HCT116 (cell line): ENCODE results near the gene CBFB. TPM values are rescaled to one million over a fixed set of nuclear protein-coding genes. Genes with fewer than 3 reads are reported as not detected.

Experiments used
- ATAC-seq: fragments of 200-7000 bp; cut with Tn5 transposase; 2 replicates; pipeline ENCODE4 v1.9.1; 2020; ENCODE audit warnings: mild to moderate bottlenecking, moderate library complexity
- BruUV-seq: library from RNA; stranded (reverse); fragments of 400-500 nt; replicated peaks from 2 replicates; lab custom pipeline; 2021; lab: Mats Ljungman, UMichigan
- CTCF ChIA-PET: fragments of 300-600 bp; sonication (Branson Sonifier 250); formaldehyde crosslinking; loops from one replicate; lab custom pipeline; 2021; ENCODE audit warnings: antibody characterized with exemption; lab: Charles Lee
- POLR2A ChIA-PET: fragments of 300-600, 350-600 bp; sonication (Branson Sonifier 250); formaldehyde crosslinking; loops from one replicate; lab custom pipeline; 2021; ENCODE audit warnings: antibody characterized with exemption; lab: Charles Lee
- RAD21 ChIA-PET, 2 experiments: fragments of 300-600 bp; sonication (Branson Sonifier 250); formaldehyde crosslinking; loops; one replicate each; lab custom pipeline; 2023; ENCODE audit warnings: low total read pairs in 2 of 2; ENCODE audit not compliant: uncharacterized antibody in 2 of 2, unreplicated experiment in 2 of 2, low non-redundant PET in 1 of 2; lab: Charles Lee
- DNase-seq: peaks from one replicate; pipeline ENCODE4 v3.0.0-alpha.2; 2010; ENCODE audit warnings: low read depth, low spot score
- H2AFZ ChIP-seq: fragments of 200-600 bp; shearing (Covaris generic), sonication (generic); 2 replicates; pipeline ENCODE4 v1.6.1; 2017; ENCODE audit warnings: low read depth, mixed run types, mixed read lengths, antibody characterized with exemption, low read length; ENCODE audit not compliant: poor library complexity, severe bottlenecking
- H3K27ac ChIP-seq: 2 replicates; pipeline ENCODE4 v1.5.1; 2012; ENCODE audit warnings: low read depth, low read length
- H3K27me3 ChIP-seq: fragments of 200-600 bp; sonication (generic); 2 replicates; pipeline ENCODE4 v1.6.1; 2016; ENCODE audit warnings: mixed run types, low read length, mixed read lengths; ENCODE audit not compliant: insufficient read depth
- H3K36me3 ChIP-seq, 2 experiments: fragments of 200-500 bp in 1 of 2; fragments of 200-600 bp in 1 of 2; sonication (Bioruptor generic) in 1 of 2; sonication (generic) in 1 of 2; 2 replicates each; pipeline versions ENCODE4 v1.5.1 to v1.6.1; 2014 to 2016; ENCODE audit warnings: low read length in 2 of 2, inconsistent platforms in 1 of 2, mixed read lengths in 1 of 2, mixed run types in 1 of 2; ENCODE audit not compliant: insufficient read depth in 2 of 2, control insufficient read depth in 1 of 2
- H3K4me1 ChIP-seq, 2 experiments: fragments of 200-600 bp in 1 of 2; sonication (generic) in 1 of 2; 2 replicates each; pipeline versions ENCODE4 v1.5.1 to v1.6.1; 2012 to 2017; ENCODE audit warnings: low read length in 2 of 2, inconsistent platforms in 1 of 2, mild to moderate bottlenecking in 1 of 2, mixed read lengths in 1 of 2, mixed run types in 1 of 2, moderate library complexity in 1 of 2; ENCODE audit not compliant: insufficient read depth in 2 of 2, control insufficient read depth in 1 of 2
- H3K4me2 ChIP-seq: fragments of 200-600 bp; sonication (generic); 2 replicates; pipeline ENCODE4 v1.6.1; 2017; ENCODE audit warnings: mixed run types, low read length, mixed read lengths
- H3K4me3 ChIP-seq, 2 experiments: fragments of 200-600 bp in 1 of 2; sonication (generic) in 1 of 2; replicated peaks in 1 of 2; 2 replicates each; pipeline ENCODE4 v1.5.1; 2011 to 2016; ENCODE audit warnings: low read length in 2 of 2, control low read depth in 1 of 2, low read depth in 1 of 2, mild to moderate bottlenecking in 1 of 2, mixed read lengths in 1 of 2, mixed run types in 1 of 2
- H3K79me2 ChIP-seq: fragments of 200-600 bp; sonication (generic); 2 replicates; pipeline ENCODE4 v1.6.1; 2017; ENCODE audit warnings: mild to moderate bottlenecking, mixed run types, low read length, moderate library complexity, mixed read lengths; ENCODE audit not compliant: insufficient read depth
- H3K9ac ChIP-seq: fragments of 200-600 bp; sonication (generic); 2 replicates; pipeline ENCODE4 v1.6.1; 2016; ENCODE audit warnings: low read length, mixed read lengths
- H3K9me2 ChIP-seq: fragments of 200-600 bp; sonication (generic), shearing (Covaris generic); 2 replicates; pipeline ENCODE4 v1.6.1; 2017; ENCODE audit warnings: mixed run types, mild to moderate bottlenecking, moderate library complexity; ENCODE audit not compliant: insufficient read depth
- H3K9me3 ChIP-seq, 2 experiments: fragments of 200-500 bp in 1 of 2; fragments of 200-600 bp in 1 of 2; sonication (Bioruptor generic) in 1 of 2; sonication (generic) in 1 of 2; 2 replicates each; pipeline ENCODE4 v1.6.1; 2014 to 2017; ENCODE audit warnings: low read length in 2 of 2, mixed read lengths in 2 of 2, inconsistent platforms in 1 of 2, low read depth in 1 of 2, mild to moderate bottlenecking in 1 of 2, mixed run types in 1 of 2, moderate library complexity in 1 of 2; ENCODE audit not compliant: control insufficient read depth in 1 of 2, insufficient read depth in 1 of 2
- H4K20me1 ChIP-seq: fragments of 200-600 bp; sonication (generic), shearing (Covaris generic); 2 replicates; pipeline ENCODE4 v1.6.1; 2017; ENCODE audit warnings: mixed run types, mild to moderate bottlenecking, moderate library complexity; ENCODE audit not compliant: insufficient read depth
- ATF3 ChIP-seq: IDR thresholded peaks from 2 replicates; pipeline ENCODE4 v1.6.1; 2012
- CBX3 ChIP-seq: IDR thresholded peaks from 2 replicates; pipeline ENCODE4 v1.6.1; 2012; ENCODE audit warnings: low read depth
- CTCF ChIP-seq, 3 experiments: fragments of 200-600 bp in 1 of 3; sonication (generic) in 1 of 3; IDR thresholded peaks in 2 of 3; conservative IDR thresholded peaks in 1 of 3; 2 replicates each; pipeline ENCODE4 v1.5.1; 2012 to 2017; ENCODE audit warnings: low read depth in 2 of 3, low read length in 2 of 3, antibody characterized with exemption in 1 of 3, borderline replicate concordance in 1 of 3, control low read depth in 1 of 3, mild to moderate bottlenecking in 1 of 3, mixed read lengths in 1 of 3, mixed run types in 1 of 3, moderate library complexity in 1 of 3; ENCODE audit not compliant: insufficient read depth in 1 of 3
- EGR1 ChIP-seq: IDR thresholded peaks from 2 replicates; pipeline ENCODE4 v1.6.1; 2012; ENCODE audit warnings: low read depth
- ELF1 ChIP-seq: IDR thresholded peaks from 2 replicates; pipeline ENCODE4 v1.6.1; 2012; ENCODE audit warnings: low read depth, borderline replicate concordance
- EZH2 ChIP-seq: fragments of 200-600 bp; sonication (generic); IDR thresholded peaks from 2 replicates; pipeline ENCODE4 v1.6.1; 2017; ENCODE audit warnings: antibody characterized with exemption, mixed run types
- EZH2phosphoT487 ChIP-seq: fragments of 200-600 bp; IDR thresholded peaks from 2 replicates; pipeline ENCODE4 v1.6.1; 2018; ENCODE audit warnings: antibody characterized with exemption, borderline replicate concordance
- FOSL1 ChIP-seq: IDR thresholded peaks from 2 replicates; pipeline ENCODE4 v1.6.1; 2012; ENCODE audit warnings: low read depth
- JUND ChIP-seq: IDR thresholded peaks from 2 replicates; pipeline ENCODE4 v1.6.1; 2012
- MAX ChIP-seq: IDR thresholded peaks from 2 replicates; pipeline ENCODE4 v1.6.1; 2012
- POLR2AphosphoS5 ChIP-seq: IDR thresholded peaks from 2 replicates; pipeline ENCODE4 v1.6.1; 2011; ENCODE audit warnings: mild to moderate bottlenecking, low read depth, low read length, moderate library complexity
- RAD21 ChIP-seq: IDR thresholded peaks from 2 replicates; pipeline ENCODE4 v1.6.1; 2012; ENCODE audit warnings: low read depth, mild to moderate bottlenecking
- REST ChIP-seq: IDR thresholded peaks from 2 replicates; pipeline ENCODE4 v1.6.1; 2012; ENCODE audit warnings: low read depth
- SIN3A ChIP-seq: IDR thresholded peaks from 2 replicates; pipeline ENCODE4 v1.6.1; 2012; ENCODE audit warnings: low read depth
- SP1 ChIP-seq: IDR thresholded peaks from 2 replicates; pipeline ENCODE4 v1.6.1; 2012; ENCODE audit warnings: low read depth
- TCF7L2 ChIP-seq: IDR thresholded peaks from 2 replicates; pipeline ENCODE4 v1.7.0; 2011; ENCODE audit warnings: borderline replicate concordance, inconsistent platforms; ENCODE audit not compliant: insufficient read depth, insufficient read length; ENCODE audit errors: extremely low read depth
- ZFX ChIP-seq: fragments of 450-650 bp; IDR thresholded peaks from 2 replicates; pipeline ENCODE4 v1.6.1; 2017
- ZNF274 ChIP-seq: fragments of 200-500 bp; sonication (Bioruptor generic); IDR thresholded peaks from 2 replicates; pipeline ENCODE4 v1.6.1; 2014; ENCODE audit warnings: mild to moderate bottlenecking, low read depth, low read length, inconsistent platforms
- intact Hi-C: fragments of 100-400 bp; cut with micrococcal nuclease; formaldehyde crosslinking; loops from 2 replicates; pipeline ENCODE4 v1.10.0; 2022
- total RNA-seq: library from RNA; stranded (reverse); gene quantifications from one replicate; pipeline ENCODE4 v1.2.1, GENCODE V29; 2021; ENCODE audit not compliant: unreplicated experiment

CBFB gene
- total RNA-seq, 1 experiment from 2014 or later: 101 TPM

GRCh38 chr16:67025210-67025550 is 3.8 kb upstream of the CBFB start:
- Histone ChIP-seq H3K27me3 (no peaks in the 10 kb centered on the region), H3K9me3 (no peaks in the 10 kb centered on the region), H3K4me2 (no peak overlapping the region; the same call in 1 of the 2 replicates), H3K9me2 (no peaks in the 10 kb centered on the region), H4K20me1 (no peaks in the 10 kb centered on the region), H3K4me1 (peaks cover 5 to 17% of the 10 kb centered on the region in 2 experiments; a peak in 3 of 4 replicates), H3K4me3 (no peak overlapping the region), H3K36me3 (no peaks in the 10 kb centered on the region; a peak in 1 of 4 replicates), H3K79me2 (peaks cover 16% of the 10 kb centered on the region), H2AFZ (no peak overlapping the region), H3K9ac (no peak overlapping the region), H3K27ac (no peak overlapping the region)
- ChIA-PET RAD21 (no interaction called here), CTCF (no interaction called here), POLR2A (no interaction called here)
- ATAC-seq (no peak), DNase-seq (no peak)
- intact Hi-C loops: no loop called here
- no TSS peak for BruUV-seq
- TF ChIP-seq RAD21: no peak
- no peak for TF ChIP-seq POLR2AphosphoS5
- no peak for TF ChIP-seq SP1
- no peak for TF ChIP-seq EZH2
- no peak for TF ChIP-seq CTCF (IDR thresholded peaks at IDR 0.05 in 2 of 3, conservative IDR thresholded peaks at IDR 0.05 in 1 of 3; ENCODE audit: borderline replicate concordance in 1 of 3, insufficient read depth in 1 of 3, low read depth in 2 of 3, low read length in 2 of 3)
- TF ChIP-seq REST: no peak
- TF ChIP-seq ZNF274: no peak
- no peak for TF ChIP-seq EZH2phosphoT487
- no peak for TF ChIP-seq ATF3
- TF ChIP-seq FOSL1: no peak
- no peak for TF ChIP-seq SIN3A
- no peak for TF ChIP-seq ELF1
- TF ChIP-seq MAX: no peak
- TF ChIP-seq TCF7L2: no peak
- no peak for TF ChIP-seq CBX3
- no peak for TF ChIP-seq ZFX
- TF ChIP-seq EGR1: no peak
- TF ChIP-seq JUND: no peak
- TF ChIP-seq, all 23 proteins: peak for 0
